GM23338 (cell line): ENCODE data around the gene NFIB. TPM values are rescaled to one million over a fixed set of nuclear protein-coding genes. Genes with fewer than 3 reads are reported as not detected.

Source experiments
- ATAC-seq: fragments of 200-7000 bp; cut with Tn5 transposase; 3 replicates; pipeline ENCODE4 v1.9.1; 2020
- DNase-seq: peaks from one replicate; pipeline ENCODE4 v3.0.0-alpha.2; 2015; ENCODE audit warnings: low spot score
- H2AFZ ChIP-seq: fragments of 200-600 bp; sonication (generic); 2 replicates; pipeline ENCODE4 v1.8.0; 2016; ENCODE audit warnings: antibody characterized with exemption, mild to moderate bottlenecking, moderate library complexity
- H3F3A ChIP-seq: fragments of 200-600 bp; sonication (generic); replicated peaks from 2 replicates; pipeline ENCODE4 v1.8.0; 2017; ENCODE audit warnings: antibody characterized with exemption, mixed run types, low read depth
- H3K27ac ChIP-seq: fragments of 200-600 bp; sonication (generic); 2 replicates; pipeline ENCODE4 v1.6.1; 2016; ENCODE audit warnings: low read depth
- H3K27me3 ChIP-seq: fragments of 200-600 bp; sonication (generic); 2 replicates; pipeline ENCODE4 v1.8.0; 2016; ENCODE audit warnings: mild to moderate bottlenecking, mixed run types, moderate library complexity; ENCODE audit not compliant: insufficient read depth
- H3K36me3 ChIP-seq: fragments of 200-600 bp; sonication (generic); 2 replicates; pipeline ENCODE4 v1.8.0; 2016; ENCODE audit warnings: mild to moderate bottlenecking; ENCODE audit not compliant: insufficient read depth
- H3K4me1 ChIP-seq: fragments of 200-600 bp; sonication (generic); 2 replicates; pipeline ENCODE4 v1.8.0; 2016; ENCODE audit warnings: mild to moderate bottlenecking, moderate library complexity; ENCODE audit not compliant: insufficient read depth
- H3K4me2 ChIP-seq: fragments of 200-600 bp; sonication (generic); 2 replicates; pipeline ENCODE4 v1.7.1; 2017; ENCODE audit warnings: mixed run types
- H3K4me3 ChIP-seq: fragments of 200-600 bp; sonication (generic); 2 replicates; pipeline ENCODE4 v1.6.1; 2016; ENCODE audit warnings: mixed run types
- H3K79me2 ChIP-seq: fragments of 200-600 bp; sonication (generic); replicated peaks from 2 replicates; pipeline ENCODE4 v1.8.0; 2017; ENCODE audit warnings: mild to moderate bottlenecking; ENCODE audit not compliant: insufficient read depth
- H3K9me2 ChIP-seq: fragments of 200-600 bp; sonication (generic); 2 replicates; pipeline ENCODE4 v1.8.0; 2017; ENCODE audit not compliant: insufficient read depth
- H4K20me1 ChIP-seq: fragments of 200-600 bp; sonication (generic); replicated peaks from 2 replicates; pipeline ENCODE4 v1.8.0; 2017; ENCODE audit warnings: mild to moderate bottlenecking; ENCODE audit not compliant: insufficient read depth
- H3K27ac Mint-ChIP-seq: 2 replicates; pipeline ENCODE4 v1.8.0; 2020; ENCODE audit warnings: inconsistent platforms, mild to moderate bottlenecking, moderate library complexity, mixed read lengths
- H3K27me3 Mint-ChIP-seq: 3 replicates; pipeline ENCODE4 v1.8.0; 2022; ENCODE audit warnings: low read depth, mild to moderate bottlenecking, moderate library complexity, mixed read lengths, inconsistent platforms; ENCODE audit not compliant: insufficient read depth, poor library complexity
- H3K36me3 Mint-ChIP-seq: 3 replicates; pipeline ENCODE4 v1.8.0; 2021; ENCODE audit warnings: low read depth, mild to moderate bottlenecking, inconsistent platforms, moderate library complexity, mixed read lengths
- H3K4me1 Mint-ChIP-seq: 3 replicates; pipeline ENCODE4 v1.8.0; 2020; ENCODE audit warnings: mild to moderate bottlenecking, inconsistent platforms, mixed read lengths
- H3K4me3 Mint-ChIP-seq: 3 replicates; pipeline ENCODE4 v1.8.0; 2021; ENCODE audit warnings: moderate library complexity, mild to moderate bottlenecking, inconsistent platforms, mixed read lengths
- H3K9me3 Mint-ChIP-seq: 3 replicates; pipeline ENCODE4 v1.8.0; 2020; ENCODE audit warnings: moderate library complexity, mild to moderate bottlenecking, inconsistent platforms, mixed read lengths
- CREB1 ChIP-seq: fragments of 250-450 bp; sonication (Bioruptor Pico); IDR thresholded peaks from 2 replicates; pipeline ENCODE4 v1.5.0; 2020; ENCODE audit warnings: low read depth, mild to moderate bottlenecking, moderate library complexity
- EZH2 ChIP-seq: fragments of 200-600 bp; sonication (generic); IDR thresholded peaks from one replicate; pipeline ENCODE4 v1.8.0; 2017; ENCODE audit warnings: antibody characterized with exemption, mild to moderate bottlenecking, low read depth; ENCODE audit not compliant: unreplicated experiment
- EZH2phosphoT487 ChIP-seq: fragments of 200-600 bp; sonication (generic); IDR thresholded peaks from one replicate; pipeline ENCODE4 v1.8.1; 2018; ENCODE audit warnings: antibody characterized with exemption; ENCODE audit not compliant: unreplicated experiment
- JUNB ChIP-seq: IDR thresholded peaks from one replicate; pipeline ENCODE4 v1.6.1; 2016; ENCODE audit warnings: antibody characterized with exemption; ENCODE audit not compliant: unreplicated experiment
- NANOG ChIP-seq: IDR thresholded peaks from 2 replicates; pipeline ENCODE4 v1.6.1; 2016; ENCODE audit warnings: antibody characterized with exemption, borderline replicate concordance
- POLR2AphosphoS5 ChIP-seq: IDR thresholded peaks from 2 replicates; pipeline ENCODE4 v1.6.1; 2016; ENCODE audit warnings: antibody characterized with exemption, low read depth
- STAT1 ChIP-seq: IDR thresholded peaks from one replicate; pipeline ENCODE4 v1.6.1; 2016; ENCODE audit warnings: antibody characterized with exemption; ENCODE audit not compliant: unreplicated experiment
- ZNF114 ChIP-seq: fragments of 250-450 bp; sonication (Bioruptor Pico); IDR thresholded peaks from 2 replicates; pipeline ENCODE4 v1.5.0; 2020; ENCODE audit warnings: mild to moderate bottlenecking, moderate library complexity
- ZNF331 ChIP-seq: fragments of 250-450 bp; sonication (Bioruptor Pico); IDR thresholded peaks from 2 replicates; pipeline ENCODE4 v1.5.0; 2020; ENCODE audit warnings: low read depth, mild to moderate bottlenecking, moderate library complexity
- polyA plus RNA-seq: library from polyadenylated mRNA; unstranded; fragments of >200 nt; fragmentation: Nextera tagmentation; extraction: Ambion mirVana; gene quantifications from 2 replicates; pipeline ENCODE4 v1.2.1, GENCODE V29; 2016
- total RNA-seq: library from RNA; depleted of rRNA; stranded (reverse); fragments of >200 nt; shearing (Covaris generic); gene quantifications from 2 replicates; pipeline ENCODE4 v1.2.3, GENCODE V29; 2014
- TF ChIP-seq, protein P1 (sequence below): IDR thresholded peaks from one replicate; pipeline ENCODE4 v1.6.1; 2018; ENCODE audit warnings: antibody characterized with exemption; ENCODE audit not compliant: unreplicated experiment
- TF ChIP-seq, protein P2 (sequence below): IDR thresholded peaks from 2 replicates; pipeline ENCODE4 v1.6.1; 2016; ENCODE audit warnings: antibody characterized with exemption
- TF ChIP-seq, protein P3 (sequence below): fragments of 250-450 bp; sonication (Bioruptor Pico); IDR thresholded peaks from 2 replicates; pipeline ENCODE4 v1.5.0; 2020; ENCODE audit warnings: mild to moderate bottlenecking, moderate library complexity
- TF ChIP-seq, protein P4 (sequence below), 2 experiments: fragments of 200-600 bp in 1 of 2; sonication (generic) in 1 of 2; conservative IDR thresholded peaks; 2 replicates each; pipeline versions ENCODE4 v1.5.1 to v1.6.1; 2016 to 2017; ENCODE audit warnings: antibody characterized with exemption in 2 of 2, low read depth in 2 of 2, mild to moderate bottlenecking in 2 of 2, moderate library complexity in 1 of 2

Gene NFIB
- total and polyA plus RNA-seq, 2 experiments from 2014 or later: 3.9 to 4.7 TPM

DNA sequence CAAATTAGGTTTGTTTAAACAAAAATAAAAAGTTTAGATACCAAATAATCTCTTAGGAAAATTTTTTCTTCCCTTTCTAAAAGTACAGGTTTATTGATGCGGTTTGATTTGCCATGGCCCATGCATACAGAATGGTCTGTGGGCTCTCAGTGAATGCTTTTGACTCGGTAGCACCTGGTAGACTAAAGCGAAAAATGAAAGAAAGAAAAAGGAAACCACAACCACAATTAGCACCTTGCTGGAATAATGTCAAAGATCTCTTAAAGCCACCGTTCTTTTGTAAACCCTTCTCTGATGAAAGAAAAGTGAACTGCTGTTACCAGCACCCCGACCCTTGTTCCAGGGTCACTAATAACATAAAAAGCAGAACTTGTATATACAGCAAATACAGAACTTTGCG is 157.9 kb downstream of the NFIB start:
- Mint-ChIP-seq H3K4me1 (peaks cover 28% of the 10 kb centered on the region), H3K27ac (no peak overlapping the region), H3K36me3 (no peaks in the 10 kb centered on the region), H3K9me3 (no peaks in the 10 kb centered on the region), H3K27me3 (no peaks in the 10 kb centered on the region), H3K4me3 (no peak overlapping the region)
- H3K27me3 ChIP-seq: no peaks in the 10 kb centered on the region
- no peak for DNase-seq
- H3F3A ChIP-seq: no peaks in the 10 kb centered on the region
- no peaks in the 10 kb centered on the region for H3K4me1 ChIP-seq
- no peak for TF ChIP-seq POLR2AphosphoS5
- TF ChIP-seq ZNF331: no peak
- no peak for TF ChIP-seq ZNF114 (CRISPR knock-in tag)
- TF ChIP-seq, protein P1, sequence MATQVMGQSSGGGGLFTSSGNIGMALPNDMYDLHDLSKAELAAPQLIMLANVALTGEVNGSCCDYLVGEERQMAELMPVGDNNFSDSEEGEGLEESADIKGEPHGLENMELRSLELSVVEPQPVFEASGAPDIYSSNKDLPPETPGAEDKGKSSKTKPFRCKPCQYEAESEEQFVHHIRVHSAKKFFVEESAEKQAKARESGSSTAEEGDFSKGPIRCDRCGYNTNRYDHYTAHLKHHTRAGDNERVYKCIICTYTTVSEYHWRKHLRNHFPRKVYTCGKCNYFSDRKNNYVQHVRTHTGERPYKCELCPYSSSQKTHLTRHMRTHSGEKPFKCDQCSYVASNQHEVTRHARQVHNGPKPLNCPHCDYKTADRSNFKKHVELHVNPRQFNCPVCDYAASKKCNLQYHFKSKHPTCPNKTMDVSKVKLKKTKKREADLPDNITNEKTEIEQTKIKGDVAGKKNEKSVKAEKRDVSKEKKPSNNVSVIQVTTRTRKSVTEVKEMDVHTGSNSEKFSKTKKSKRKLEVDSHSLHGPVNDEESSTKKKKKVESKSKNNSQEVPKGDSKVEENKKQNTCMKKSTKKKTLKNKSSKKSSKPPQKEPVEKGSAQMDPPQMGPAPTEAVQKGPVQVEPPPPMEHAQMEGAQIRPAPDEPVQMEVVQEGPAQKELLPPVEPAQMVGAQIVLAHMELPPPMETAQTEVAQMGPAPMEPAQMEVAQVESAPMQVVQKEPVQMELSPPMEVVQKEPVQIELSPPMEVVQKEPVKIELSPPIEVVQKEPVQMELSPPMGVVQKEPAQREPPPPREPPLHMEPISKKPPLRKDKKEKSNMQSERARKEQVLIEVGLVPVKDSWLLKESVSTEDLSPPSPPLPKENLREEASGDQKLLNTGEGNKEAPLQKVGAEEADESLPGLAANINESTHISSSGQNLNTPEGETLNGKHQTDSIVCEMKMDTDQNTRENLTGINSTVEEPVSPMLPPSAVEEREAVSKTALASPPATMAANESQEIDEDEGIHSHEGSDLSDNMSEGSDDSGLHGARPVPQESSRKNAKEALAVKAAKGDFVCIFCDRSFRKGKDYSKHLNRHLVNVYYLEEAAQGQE: no peak
- no peak for TF ChIP-seq EZH2
- no peak for TF ChIP-seq EZH2phosphoT487
- TF ChIP-seq JUNB: no peak
- TF ChIP-seq CREB1 (CRISPR knock-in tag): no peak
- TF ChIP-seq STAT1: no peak
- TF ChIP-seq, protein P2, sequence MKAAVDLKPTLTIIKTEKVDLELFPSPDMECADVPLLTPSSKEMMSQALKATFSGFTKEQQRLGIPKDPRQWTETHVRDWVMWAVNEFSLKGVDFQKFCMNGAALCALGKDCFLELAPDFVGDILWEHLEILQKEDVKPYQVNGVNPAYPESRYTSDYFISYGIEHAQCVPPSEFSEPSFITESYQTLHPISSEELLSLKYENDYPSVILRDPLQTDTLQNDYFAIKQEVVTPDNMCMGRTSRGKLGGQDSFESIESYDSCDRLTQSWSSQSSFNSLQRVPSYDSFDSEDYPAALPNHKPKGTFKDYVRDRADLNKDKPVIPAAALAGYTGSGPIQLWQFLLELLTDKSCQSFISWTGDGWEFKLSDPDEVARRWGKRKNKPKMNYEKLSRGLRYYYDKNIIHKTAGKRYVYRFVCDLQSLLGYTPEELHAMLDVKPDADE: no peak
- TF ChIP-seq, protein P3, sequence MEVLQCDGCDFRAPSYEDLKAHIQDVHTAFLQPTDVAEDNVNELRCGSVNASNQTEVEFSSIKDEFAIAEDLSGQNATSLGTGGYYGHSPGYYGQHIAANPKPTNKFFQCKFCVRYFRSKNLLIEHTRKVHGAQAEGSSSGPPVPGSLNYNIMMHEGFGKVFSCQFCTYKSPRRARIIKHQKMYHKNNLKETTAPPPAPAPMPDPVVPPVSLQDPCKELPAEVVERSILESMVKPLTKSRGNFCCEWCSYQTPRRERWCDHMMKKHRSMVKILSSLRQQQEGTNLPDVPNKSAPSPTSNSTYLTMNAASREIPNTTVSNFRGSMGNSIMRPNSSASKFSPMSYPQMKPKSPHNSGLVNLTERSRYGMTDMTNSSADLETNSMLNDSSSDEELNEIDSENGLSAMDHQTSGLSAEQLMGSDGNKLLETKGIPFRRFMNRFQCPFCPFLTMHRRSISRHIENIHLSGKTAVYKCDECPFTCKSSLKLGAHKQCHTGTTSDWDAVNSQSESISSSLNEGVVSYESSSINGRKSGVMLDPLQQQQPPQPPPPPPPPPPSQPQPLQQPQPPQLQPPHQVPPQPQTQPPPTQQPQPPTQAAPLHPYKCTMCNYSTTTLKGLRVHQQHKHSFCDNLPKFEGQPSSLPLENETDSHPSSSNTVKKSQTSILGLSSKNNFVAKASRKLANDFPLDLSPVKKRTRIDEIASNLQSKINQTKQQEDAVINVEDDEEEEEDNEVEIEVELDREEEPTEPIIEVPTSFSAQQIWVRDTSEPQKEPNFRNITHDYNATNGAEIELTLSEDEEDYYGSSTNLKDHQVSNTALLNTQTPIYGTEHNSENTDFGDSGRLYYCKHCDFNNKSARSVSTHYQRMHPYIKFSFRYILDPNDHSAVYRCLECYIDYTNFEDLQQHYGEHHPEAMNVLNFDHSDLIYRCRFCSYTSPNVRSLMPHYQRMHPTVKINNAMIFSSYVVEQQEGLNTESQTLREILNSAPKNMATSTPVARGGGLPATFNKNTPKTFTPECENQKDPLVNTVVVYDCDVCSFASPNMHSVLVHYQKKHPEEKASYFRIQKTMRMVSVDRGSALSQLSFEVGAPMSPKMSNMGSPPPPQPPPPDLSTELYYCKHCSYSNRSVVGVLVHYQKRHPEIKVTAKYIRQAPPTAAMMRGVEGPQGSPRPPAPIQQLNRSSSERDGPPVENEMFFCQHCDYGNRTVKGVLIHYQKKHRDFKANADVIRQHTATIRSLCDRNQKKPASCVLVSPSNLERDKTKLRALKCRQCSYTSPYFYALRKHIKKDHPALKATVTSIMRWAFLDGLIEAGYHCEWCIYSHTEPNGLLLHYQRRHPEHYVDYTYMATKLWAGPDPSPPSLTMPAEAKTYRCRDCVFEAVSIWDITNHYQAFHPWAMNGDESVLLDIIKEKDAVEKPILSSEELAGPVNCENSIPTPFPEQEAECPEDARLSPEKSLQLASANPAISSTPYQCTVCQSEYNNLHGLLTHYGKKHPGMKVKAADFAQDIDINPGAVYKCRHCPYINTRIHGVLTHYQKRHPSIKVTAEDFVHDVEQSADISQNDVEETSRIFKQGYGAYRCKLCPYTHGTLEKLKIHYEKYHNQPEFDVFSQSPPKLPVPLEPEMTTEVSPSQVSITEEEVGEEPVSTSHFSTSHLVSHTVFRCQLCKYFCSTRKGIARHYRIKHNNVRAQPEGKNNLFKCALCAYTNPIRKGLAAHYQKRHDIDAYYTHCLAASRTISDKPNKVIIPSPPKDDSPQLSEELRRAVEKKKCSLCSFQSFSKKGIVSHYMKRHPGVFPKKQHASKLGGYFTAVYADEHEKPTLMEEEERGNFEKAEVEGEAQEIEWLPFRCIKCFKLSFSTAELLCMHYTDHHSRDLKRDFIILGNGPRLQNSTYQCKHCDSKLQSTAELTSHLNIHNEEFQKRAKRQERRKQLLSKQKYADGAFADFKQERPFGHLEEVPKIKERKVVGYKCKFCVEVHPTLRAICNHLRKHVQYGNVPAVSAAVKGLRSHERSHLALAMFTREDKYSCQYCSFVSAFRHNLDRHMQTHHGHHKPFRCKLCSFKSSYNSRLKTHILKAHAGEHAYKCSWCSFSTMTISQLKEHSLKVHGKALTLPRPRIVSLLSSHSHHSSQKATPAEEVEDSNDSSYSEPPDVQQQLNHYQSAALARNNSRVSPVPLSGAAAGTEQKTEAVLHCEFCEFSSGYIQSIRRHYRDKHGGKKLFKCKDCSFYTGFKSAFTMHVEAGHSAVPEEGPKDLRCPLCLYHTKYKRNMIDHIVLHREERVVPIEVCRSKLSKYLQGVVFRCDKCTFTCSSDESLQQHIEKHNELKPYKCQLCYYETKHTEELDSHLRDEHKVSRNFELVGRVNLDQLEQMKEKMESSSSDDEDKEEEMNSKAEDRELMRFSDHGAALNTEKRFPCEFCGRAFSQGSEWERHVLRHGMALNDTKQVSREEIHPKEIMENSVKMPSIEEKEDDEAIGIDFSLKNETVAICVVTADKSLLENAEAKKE (CRISPR knock-in tag): no peak
- TF ChIP-seq, protein P4, sequence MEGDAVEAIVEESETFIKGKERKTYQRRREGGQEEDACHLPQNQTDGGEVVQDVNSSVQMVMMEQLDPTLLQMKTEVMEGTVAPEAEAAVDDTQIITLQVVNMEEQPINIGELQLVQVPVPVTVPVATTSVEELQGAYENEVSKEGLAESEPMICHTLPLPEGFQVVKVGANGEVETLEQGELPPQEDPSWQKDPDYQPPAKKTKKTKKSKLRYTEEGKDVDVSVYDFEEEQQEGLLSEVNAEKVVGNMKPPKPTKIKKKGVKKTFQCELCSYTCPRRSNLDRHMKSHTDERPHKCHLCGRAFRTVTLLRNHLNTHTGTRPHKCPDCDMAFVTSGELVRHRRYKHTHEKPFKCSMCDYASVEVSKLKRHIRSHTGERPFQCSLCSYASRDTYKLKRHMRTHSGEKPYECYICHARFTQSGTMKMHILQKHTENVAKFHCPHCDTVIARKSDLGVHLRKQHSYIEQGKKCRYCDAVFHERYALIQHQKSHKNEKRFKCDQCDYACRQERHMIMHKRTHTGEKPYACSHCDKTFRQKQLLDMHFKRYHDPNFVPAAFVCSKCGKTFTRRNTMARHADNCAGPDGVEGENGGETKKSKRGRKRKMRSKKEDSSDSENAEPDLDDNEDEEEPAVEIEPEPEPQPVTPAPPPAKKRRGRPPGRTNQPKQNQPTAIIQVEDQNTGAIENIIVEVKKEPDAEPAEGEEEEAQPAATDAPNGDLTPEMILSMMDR (conservative IDR thresholded peaks at IDR 0.05; ENCODE audit: low read depth in 2 of 2): no peak
- no peak for TF ChIP-seq NANOG
- H3K9me2 ChIP-seq: no peaks in the 10 kb centered on the region
- H3K79me2 ChIP-seq: no peaks in the 10 kb centered on the region
- no peak overlapping the region for H3K27ac ChIP-seq
- no peaks in the 10 kb centered on the region for H4K20me1 ChIP-seq
- no peaks in the 10 kb centered on the region for H3K36me3 ChIP-seq
- no peak for ATAC-seq
- no peak overlapping the region for H3K4me2 ChIP-seq
- no peak overlapping the region for H3K4me3 ChIP-seq
- H2AFZ ChIP-seq: no peak overlapping the region
